HG03159 (cell line): ENCODE data around the gene TTC22.
"Not testable (repeated sequence)": the region's sequence is repeated elsewhere in the genome, so short reads cannot be mapped to it uniquely, and the experiment has no call there.

ENCODE experiments used
- ATAC-seq: cut with Tn5 transposase; IDR thresholded peaks from one replicate; pipeline ENCODE4 v1.9.1; 2021; ENCODE audit warnings: mild to moderate bottlenecking, moderate library complexity; ENCODE audit not compliant: unreplicated experiment

Gene TTC22

DNA sequence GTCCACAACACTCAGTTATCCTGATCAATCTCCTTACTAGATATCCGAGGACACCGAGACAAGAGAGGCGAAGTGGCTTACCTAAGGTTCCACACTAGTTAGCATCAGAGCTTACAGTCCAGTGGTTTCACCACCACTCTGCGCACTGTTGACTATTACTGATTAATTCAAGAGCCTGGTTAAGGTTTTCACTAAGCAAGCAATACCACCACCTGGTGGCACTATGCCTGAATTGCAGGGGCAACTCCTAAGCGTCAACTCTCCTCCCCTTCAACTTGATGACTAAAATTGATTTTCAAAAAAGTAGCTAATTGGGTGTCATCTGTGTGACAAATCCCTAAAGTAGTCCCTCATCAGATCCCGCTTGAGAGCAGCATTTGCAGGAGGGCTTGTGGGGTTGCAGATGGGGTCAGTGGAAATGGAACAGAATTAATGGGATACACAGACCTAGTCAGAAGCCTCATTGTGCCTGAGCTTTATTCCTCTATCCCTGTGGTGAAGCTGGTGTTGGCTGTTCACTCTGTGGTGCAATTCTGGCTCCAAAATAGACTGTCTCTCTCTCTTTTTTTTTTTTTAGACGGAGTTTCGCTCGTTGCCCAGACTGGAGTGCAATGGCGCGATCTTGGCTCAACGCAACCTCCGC, 9.1 kb downstream of the TTC22 start:
- no peak for ATAC-seq

DNA sequence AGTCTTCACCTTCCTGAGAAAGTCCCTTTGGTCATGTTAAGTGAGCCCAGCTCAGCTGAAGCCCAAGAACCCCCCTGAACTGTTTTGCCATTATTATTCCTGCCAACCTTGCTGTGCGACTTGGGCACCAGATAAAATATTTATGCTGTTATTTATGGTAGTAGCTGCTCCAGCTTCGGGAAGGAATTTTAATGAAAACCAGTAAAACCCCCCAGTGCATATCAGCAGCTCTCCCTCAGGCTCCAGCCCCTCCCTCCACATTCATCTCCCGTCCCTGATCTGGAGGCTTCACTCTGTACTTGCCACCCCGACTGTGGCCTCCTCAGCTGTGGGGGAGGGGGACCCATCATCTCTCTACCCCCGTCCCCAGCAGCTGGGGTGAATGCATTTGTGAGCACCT, 12.7 kb downstream of the TTC22 start:
- ATAC-seq: no peak

- ATAC-seq: no peak
These were observed 13.5 kb downstream of the TTC22 start for GRCh38 chr1:54787604-54788003.

- ATAC-seq: no peak
These were observed 14.3 kb downstream of the TTC22 start for GRCh38 chr1:54786778-54787177.

- ATAC-seq: no peak
These were observed 17.1 kb downstream of the TTC22 start for GRCh38 chr1:54784066-54784465.

- no peak for ATAC-seq
These were observed 18.5 kb downstream of the TTC22 start for GRCh38 chr1:54782588-54782987.

DNA sequence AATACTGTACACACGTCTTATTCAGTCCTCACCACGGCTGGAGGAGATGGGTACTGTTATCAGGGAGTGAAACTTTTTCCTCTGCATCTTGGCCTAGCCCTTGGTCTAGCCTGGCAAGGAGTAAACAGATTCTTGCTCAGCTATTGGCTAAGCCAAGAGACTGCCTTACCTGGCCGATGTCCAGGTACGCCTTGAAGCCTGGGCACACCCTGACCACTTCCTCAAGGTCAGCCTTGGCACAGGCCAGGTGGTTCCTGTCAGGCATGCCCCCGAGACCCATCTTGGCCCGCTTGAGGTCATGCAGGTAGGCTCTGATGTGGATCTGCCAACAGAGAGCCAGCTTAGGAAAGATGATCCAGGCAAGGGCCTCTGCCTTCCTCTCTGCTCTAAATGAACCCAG, 19.0 kb downstream of the TTC22 start:
- ATAC-seq: no peak

DNA sequence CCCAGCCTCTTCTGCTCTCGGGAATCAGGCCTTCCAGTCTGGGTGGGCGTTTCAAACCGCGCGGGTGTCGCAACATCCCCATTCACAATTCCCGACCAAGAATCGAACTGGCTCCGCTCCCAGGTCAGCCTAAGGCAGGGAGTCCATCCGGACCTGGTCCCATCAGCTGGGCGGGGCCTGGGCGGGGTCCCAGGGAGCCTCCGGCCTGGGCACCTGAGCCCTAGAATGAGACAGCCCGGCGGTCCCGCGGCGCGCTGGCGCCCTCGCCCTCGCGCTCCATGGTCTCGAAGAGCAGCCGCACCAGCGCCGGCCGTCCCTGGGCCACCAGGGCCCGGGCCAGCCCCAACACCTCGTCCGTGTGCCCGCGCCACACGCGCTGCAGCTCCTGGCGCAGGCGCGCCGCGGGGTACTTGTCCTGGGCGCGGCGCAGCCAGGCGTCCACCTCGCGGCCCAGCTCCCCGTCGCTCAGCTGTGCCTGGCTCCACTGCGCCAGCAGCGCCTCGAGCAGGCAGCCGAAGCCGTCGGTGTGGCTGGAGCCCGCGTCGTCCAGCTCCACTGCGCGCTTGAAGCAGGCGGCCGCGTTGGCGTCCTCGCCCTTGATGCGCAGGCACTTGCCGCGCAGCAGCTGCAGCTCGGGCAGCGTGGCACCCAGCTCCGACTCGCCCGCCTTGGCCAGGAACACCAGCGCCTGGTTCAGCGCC, 19.9 kb downstream of the TTC22 start:
- no peak for ATAC-seq

DNA sequence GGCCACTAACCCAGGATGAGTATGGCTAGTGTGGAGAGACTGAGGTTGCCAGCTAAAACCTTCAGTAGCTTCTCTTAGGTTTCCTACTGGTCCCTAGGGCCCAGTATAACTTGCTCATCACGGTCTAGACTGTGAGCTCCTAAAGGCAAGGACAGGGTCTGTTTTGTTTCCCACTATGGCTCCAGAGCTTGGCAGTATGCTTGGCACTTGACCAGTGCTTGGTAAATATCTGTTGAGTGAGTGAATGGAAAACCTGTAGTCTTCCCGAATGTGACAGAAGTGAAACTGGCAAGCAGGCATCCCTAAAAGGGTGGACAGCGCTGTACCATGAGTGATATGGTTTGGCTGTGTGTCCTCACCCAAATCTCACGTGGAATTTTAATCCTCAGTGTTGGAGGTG, 23.7 kb downstream of the TTC22 start:
- ATAC-seq: no peak

GRCh38 chr1:54777011-54777410, 24.1 kb downstream of the TTC22 start:
- no peak for ATAC-seq

DNA sequence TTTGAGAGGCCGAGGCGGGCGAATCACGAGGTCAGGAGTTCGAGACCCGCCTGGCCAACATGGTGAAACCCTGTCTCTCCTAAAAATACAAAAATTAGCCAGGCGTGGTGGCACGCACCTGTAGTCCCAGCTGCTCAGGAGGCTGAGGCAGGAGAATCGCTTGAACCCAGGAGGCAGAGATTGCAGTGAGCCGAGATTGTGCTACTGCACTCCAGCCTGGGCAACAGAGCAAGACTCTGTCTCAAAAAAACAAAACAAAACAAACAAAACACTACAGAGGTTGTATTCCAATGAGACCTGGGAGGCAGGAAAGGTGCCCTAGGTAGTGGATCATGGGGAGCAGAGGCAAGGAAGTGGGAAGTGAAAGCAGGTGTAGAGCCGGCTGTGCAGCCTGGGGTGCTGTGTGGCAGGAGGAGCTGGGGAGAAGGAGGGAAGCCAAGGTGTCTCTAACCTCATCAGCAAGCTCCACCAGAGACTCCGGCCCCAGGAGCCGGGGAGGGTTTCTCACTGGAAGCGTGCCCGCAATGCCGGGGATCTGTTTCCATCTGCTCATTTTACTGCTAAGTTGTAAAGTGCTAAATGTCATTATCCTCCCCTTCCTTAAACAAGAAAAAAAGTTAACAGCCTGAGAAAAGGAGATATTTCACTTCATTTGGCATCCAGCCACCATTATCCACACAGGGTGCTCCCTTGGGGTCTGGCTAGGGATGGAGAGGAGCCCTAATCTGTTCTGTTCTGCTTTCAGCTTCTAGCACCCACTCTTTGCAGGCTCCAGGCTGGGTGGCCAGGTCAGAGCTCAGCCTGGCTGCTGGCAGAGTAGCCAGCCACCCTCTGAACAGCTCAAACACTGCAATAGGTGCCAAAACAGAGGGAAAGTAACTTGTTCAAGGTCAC, 25.0 kb downstream of the TTC22 start:
- not testable (repeated sequence) for ATAC-seq

- no peak for ATAC-seq
These were observed 26.2 kb downstream of the TTC22 start for GRCh38 chr1:54774820-54775498.

DNA sequence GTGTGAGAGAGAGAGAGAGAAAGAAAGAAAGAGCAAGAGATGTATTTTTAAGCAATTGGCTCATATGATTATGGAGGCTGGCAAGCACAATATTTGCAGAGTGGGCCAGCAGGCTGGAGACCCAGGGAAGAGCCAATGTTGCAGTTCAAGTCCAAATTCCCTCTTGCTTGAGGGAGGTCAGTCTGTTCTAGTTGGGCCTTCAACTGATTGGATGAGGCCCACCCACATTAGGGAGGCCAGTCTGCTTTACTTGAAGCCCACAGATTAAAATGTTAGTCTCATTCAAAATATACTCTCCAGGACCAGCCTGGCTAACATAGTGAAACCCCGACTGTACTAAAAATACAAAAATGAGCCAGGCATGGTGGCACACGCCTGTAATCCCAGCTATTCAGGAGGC, 28.2 kb downstream of the TTC22 start:
- ATAC-seq: no peak

GRCh38 chr1:54768093-54768492, 33.0 kb downstream of the TTC22 start:
- ATAC-seq: no peak

DNA sequence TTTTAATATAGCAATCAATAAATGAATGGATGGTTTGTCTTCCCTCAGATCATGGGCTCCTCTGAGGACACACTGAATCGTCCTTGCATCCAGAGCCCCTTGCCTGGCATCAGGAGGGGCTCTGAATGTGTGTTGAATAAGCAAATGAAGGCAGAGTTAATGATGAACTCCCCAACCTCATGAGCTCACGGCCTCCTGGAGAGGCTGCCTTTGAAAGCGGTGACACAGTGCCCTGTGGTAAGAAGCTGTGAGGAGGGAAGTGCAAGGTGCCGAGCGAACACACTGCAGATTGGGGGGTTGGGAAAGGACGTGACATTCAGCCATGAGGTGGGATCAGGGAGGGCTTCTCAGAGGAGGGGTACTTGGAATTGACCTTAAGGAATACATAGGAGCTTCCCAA, 33.6 kb downstream of the TTC22 start:
- no peak for ATAC-seq

DNA sequence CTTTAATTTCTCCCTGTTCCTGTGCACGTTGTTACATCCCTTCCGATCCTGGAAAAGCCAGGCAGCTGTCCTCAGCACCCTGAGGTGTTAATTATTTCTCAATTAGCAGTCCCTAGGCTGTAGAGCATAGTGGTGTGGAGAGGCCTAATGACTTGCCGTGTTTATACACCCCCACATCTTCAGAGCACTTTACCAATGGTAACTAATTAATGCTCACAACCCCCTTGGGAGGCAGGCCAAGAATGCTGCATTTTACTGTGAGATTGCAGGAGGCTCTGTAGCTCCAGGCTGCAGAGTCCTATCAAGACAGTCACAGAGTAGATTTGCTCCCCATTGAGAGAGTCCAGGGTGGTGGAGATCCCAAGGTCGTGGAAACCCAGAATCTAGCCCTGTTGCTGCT, 34.4 kb downstream of the TTC22 start:
- ATAC-seq: no peak

DNA sequence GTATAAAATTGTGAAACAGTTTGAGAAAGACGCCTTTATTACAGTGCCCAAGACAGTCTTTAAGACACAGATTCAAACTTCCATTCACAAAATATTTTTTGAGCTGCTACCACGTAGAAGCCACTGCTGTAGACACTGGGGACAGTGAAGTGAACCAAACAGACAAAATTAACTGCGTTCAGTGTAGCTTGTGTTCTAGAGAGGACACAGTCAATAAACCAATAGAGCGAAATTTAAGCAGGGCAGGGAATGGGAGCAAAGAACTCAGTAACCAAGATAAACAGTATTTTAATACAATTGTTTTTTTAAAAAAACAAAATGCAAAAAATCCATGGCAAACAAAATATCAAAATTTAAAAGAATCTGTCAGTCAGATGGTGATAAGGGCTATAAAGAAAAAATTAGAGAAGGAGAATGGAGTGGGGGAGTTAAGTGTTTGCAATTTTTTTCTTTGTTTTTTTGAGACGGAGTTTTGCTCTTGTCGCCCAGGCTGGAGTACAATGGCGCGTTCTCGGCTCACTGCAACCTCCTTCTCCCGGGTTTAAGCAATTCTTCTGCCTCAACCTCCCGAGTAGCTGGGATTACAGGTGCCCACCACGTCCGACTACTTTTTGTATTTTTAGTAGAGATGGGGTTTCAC, 36.1 kb downstream of the TTC22 start:
- peak; percentile 11 for ATAC-seq

DNA sequence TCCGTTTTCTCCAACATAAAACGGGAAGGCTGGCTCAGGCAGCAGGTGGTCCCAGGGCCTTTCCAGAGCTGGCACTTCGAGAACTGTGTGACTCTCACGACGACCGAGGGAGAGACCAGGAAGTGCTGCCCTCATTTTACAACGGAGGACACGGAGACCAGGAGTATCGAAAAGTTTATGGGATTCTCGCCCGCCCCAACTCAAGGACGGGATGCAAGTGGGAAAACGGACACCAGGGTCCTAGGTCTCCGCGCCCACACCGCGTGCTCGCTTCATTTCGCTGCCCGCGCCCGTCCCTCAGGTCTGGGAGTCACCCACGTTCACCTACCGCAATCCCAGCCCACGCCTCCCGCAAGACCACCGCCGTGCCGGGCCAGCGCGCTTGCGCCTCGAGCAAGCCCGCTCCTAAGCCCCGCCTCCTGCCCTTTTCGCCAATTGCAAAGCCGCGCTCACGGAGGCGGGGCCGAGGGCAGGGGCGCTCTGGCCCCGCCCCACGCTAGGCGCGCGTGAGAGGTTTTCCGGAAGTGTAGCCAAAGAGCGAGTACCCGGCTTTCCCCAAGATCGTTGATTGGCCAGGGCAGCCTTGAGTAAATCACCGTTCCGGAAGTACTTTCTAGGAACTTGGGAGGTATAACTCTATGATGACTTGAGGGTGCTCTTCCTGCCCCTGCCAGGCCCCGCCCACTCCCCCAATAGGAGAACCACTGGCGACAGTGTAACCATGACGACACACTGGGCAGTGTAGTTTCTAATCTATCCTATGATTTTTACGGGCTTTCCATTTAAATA, 36.8 kb downstream of the TTC22 start, which contains the start of gene PARS2:
TSS of gene PARS2 (minus strand) at position 391 of the 789 bp plus-strand sequence. CDS start 5,362 bp downstream, outside the sequence.
- peak; percentile 94 for ATAC-seq

GRCh38 chr1:54763816-54764132, 37.3 kb downstream of the TTC22 start:
- ATAC-seq: no peak
